GM21619 (cell line): Measurements from ENCODE around the gene RYR3.

ENCODE experiments used
- ATAC-seq: cut with Tn5 transposase; IDR thresholded peaks from one replicate; pipeline ENCODE4 v1.9.1; 2021; ENCODE audit not compliant: unreplicated experiment

RYR3 gene

DNA sequence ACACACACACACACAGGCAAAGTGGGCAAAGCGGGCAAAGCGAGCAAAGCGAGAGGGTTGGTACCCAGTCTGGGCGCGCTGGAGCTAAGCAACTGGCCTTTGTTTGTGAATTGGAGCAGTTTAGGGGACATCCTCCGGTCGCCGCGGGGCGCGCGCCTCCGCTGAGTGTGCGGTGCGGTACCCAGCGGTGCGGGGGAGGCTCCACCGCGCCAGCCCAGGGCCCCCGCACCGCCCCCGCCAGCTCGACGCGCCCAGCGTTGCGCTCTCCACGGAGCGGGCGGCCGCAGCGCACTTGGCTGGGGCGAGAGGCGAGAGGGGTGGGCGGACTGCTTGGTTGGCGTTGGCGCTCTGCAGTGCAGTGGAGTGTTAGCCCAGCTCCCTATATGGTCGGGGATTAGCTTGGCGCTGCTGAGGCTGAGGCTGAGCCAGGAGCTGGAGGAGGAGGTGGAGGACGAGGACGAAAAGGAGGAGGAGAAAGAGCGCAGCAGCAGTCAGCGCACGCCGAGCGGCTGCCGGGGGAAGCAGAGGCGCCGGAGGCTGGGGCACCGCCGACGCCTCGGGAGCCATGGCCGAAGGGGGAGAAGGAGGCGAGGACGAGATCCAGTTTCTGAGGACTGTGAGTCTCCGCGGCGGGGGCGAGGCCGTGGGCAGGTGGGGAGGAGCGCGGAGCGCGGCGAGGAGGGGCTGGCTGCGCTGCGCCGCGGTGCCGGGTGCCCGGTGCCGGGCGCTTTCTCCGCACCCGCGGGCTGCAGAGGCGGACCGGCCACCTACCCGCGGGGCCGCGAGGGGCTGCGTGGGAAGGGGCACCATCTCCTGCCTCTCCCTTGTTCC lies at the start of gene RYR3:
Gene RYR3, plus strand, starts transcription at position 487 of the 831 bp plus-strand sequence. Its CDS starts 79 bp downstream, at position 566.
- no peak for ATAC-seq

DNA sequence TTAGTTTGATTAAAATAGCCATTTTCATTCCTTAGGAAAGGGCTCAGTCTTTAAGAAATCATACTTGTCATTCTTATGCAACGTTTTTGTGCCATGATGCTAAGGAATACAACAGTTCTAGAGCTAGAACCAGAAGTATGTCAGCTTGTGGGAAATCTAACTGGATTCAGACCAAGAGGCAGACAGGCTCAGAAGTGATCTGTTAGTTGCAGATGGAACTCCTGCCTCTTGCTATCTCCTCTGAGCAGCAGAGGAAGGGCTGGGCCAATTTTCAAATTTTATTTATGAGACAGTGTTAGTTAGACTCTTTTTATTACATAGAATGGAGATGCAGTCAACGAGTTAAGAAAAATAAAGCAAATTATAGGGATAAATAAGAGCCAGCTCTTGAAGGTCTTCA lies 48.5 kb upstream of the RYR3 start:
- ATAC-seq, result no peak

DNA sequence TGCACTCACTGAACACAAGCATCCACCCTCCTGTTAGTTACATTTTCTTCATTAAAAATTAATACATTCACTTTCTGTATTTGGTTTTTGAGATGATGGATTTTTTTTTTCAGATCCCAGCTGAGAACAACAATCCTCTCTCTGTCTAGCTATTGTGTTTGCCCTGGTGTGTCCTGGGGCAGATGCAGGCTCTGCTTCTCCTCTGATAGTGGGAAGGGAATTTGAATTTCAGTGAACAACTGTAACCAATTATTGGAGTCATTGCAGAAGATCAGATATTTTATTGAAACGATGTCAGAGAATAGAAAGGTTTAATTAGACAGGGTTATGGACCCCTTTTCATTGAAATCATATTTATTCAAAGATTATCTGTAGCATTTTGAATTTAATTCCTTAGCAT lies 33.1 kb upstream of the RYR3 start:
- no peak for ATAC-seq

- no peak for ATAC-seq
Measured at GRCh38 chr15:33278816-33279612, 31.8 kb upstream of the RYR3 start.

- no peak for ATAC-seq
Measured at GRCh38 chr15:33279613-33280205, 31.1 kb upstream of the RYR3 start.

DNA sequence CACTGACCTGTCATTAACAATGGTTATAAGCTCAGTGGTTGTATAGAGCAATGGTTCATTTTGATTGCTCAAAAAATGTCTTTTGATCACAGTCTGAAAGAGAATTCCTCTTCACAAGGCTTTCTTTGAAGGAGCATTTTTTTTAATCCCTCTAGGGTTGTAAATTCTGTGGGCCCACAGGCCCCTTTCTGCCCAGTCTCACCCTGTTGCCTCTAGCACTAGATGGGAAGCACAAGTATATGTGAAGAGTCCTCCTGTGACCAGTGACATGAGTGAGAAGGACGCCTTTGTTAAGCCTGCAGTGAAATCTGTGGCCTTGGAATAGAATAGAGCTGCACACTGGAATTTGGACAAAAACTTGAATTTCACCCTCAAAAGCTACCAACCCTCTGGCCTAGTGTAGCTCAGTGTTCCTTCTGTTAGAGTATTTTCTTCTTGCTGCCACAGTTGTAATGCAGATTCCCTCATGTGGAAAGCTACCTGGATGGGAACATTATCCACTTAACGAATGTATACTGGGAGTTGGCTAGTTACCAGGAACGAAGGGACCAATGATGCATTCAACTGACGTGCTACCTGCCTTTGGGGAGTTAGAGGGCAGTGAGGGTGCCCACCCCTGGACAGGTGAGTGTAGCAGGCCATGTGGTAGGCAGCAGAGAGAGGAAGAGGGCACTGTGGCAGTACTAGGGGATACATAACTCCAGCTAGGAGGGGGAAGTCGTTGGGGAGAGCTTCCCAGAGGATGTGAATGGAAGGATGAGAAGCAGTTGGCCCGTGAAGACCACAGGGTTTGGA lies 28.3 kb upstream of the RYR3 start:
- no peak for ATAC-seq

GRCh38 chr15:33283576-33283975 lies 27.2 kb upstream of the RYR3 start:
- no peak for ATAC-seq

GRCh38 chr15:33284336-33284735 lies 26.4 kb upstream of the RYR3 start:
- ATAC-seq, result no peak

GRCh38 chr15:33292717-33293307 lies 18.0 kb upstream of the RYR3 start:
- ATAC-seq, result no peak

- ATAC-seq, result no peak
Measured at GRCh38 chr15:33293713-33294334, 16.9 kb upstream of the RYR3 start.

- no peak for ATAC-seq
Measured at GRCh38 chr15:33296050-33296449, 14.7 kb upstream of the RYR3 start.

DNA sequence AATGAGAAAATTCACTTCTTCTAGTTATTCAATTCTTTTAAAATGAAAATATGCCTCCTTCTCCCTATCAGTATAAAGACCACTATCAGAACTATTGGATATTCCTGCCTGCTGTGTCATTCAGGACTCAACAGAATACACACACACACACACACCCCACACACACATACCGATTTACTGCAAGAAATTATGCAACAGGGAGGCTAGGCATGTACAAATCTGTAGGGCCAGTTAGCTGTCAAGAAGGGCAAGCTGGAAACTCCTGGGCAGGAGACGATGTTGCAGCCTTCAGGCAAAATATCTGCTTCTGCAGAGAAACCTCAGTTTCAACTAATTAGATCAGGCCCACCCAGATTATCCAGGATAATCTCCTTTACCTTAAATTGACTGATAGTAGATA lies 13.9 kb upstream of the RYR3 start:
- ATAC-seq, result no peak

DNA sequence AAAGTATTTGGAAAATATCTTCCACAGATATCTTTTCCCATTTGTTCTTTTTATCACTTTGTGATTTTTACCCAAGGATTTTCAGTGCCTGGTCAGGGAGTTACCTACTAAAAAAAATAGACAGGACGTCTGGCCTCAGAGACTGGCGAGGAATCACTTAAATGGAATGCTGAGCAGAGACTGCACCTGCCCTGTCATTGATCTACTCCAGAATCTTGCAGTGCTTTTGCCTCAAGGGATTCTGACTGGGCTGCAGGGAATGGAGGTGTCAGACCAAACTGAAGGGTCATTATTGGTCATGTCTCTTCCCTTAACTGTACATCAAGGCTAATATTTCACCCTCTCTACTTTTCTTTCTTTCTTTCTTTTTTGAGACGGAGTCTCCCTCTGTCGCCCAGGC lies 12.1 kb upstream of the RYR3 start:
- no peak for ATAC-seq

GRCh38 chr15:33304924-33305323 lies 5.8 kb upstream of the RYR3 start:
- no peak for ATAC-seq

GRCh38 chr15:33309602-33310276 lies 1.0 kb upstream of the RYR3 start:
- no peak for ATAC-seq

GRCh38 chr15:33311312-33311971 lies 675 bp downstream of the RYR3 start:
- no peak for ATAC-seq

DNA sequence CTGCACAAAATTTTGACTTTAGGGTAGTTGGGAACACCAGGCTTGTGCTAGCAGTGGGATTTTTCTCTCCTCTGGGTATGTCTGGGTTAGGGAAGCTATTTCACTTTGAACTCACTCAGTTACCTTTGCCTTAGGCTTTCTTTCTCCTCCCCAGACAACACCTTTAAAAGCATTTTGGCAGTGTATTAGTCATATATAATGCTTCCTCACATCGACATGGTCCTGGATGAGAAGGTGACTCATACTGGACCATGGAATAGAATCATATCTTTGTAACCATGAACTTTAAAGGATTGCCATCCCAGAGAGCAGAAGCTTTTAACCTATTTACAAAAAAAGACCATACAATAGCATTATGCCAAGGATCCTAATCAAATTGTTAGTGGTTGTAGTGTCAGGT lies 2.7 kb downstream of the RYR3 start:
- ATAC-seq, result no peak

GRCh38 chr15:33314069-33314468 lies 3.3 kb downstream of the RYR3 start:
- ATAC-seq, result no peak

DNA sequence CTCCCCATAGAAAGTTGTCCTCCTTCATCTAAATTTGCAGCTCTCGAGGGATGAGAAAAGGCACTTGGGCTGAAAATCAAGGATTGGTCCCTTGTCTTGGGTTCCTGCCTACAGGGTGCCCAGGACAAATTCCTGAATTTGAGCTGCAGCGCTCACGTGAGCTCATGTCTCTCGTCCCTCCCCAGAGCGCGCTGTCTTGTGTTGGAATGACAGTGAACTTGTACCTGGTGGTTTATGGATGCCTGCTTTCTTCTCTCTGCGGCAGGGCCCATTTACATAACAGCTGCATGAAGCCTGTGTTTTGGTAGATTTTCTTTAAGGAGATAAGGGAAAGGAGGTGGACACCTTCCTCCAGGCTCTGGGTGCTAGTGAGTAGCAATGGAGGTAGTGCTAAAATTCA lies 4.3 kb downstream of the RYR3 start:
- no peak for ATAC-seq
